Measurements from ENCODE around the gene RUNX1. TPM values are rescaled to one million over a fixed set of nuclear protein-coding genes. Genes with fewer than 3 reads are reported as not detected.

Gene RUNX1
- polyA plus RNA-seq, 1 of the 3 experiments (the other 2 are of a cell fraction), result 17.1 TPM

- H3K36me3 ChIP-seq (replicated peaks in 1 of 2; ENCODE audit: control insufficient read depth in 1 of 2, insufficient read depth in 2 of 2, low read length in 1 of 2), result peaks cover 63 to 64% of the 10 kb centered on the region in 2 experiments
- POLR2A ChIA-PET, result no interaction called here
These were observed 254.4 kb downstream of the RUNX1 start for GRCh38 chr21:34794686-34795085.

GRCh38 chr21:34793471-34793870 lies 255.6 kb downstream of the RUNX1 start:
- H3K9me2 ChIP-seq, result no peaks in the 10 kb centered on the region
- CTCF ChIA-PET, result no interaction called here

More at GRCh38 chr21:34794686-34795085, 254.4 kb downstream of the RUNX1 start:
- TF ChIP-seq FOXM1 (IDR thresholded peaks at IDR 0.05; ENCODE audit: low read depth) (no peak), MEF2A (IDR thresholded peaks at IDR 0.05; ENCODE audit: borderline replicate concordance, low read depth) (no peak), POLR2AphosphoS5 (IDR thresholded peaks at IDR 0.05; ENCODE audit: low read depth, low read length) (no peak), TAF1 (IDR thresholded peaks at IDR 0.05; ENCODE audit: borderline replicate concordance, low read depth, low read length) (no peak), JUND (IDR thresholded peaks at IDR 0.05) (no peak), ZBTB33 (IDR thresholded peaks at IDR 0.05; ENCODE audit: borderline replicate concordance, low read depth) (no peak), EP300 (IDR thresholded peaks at IDR 0.05; ENCODE audit: borderline replicate concordance in 1 of 2, low read depth in 1 of 2, low read length in 1 of 2) (no peak), USF1 (IDR thresholded peaks at IDR 0.05; ENCODE audit: borderline replicate concordance, low read depth) (no peak)
- Histone ChIP-seq H3K27ac (ENCODE audit: low read depth in 2 of 2, low read length in 1 of 2) (no peak overlapping the region), H3K9me3 (no peaks in the 10 kb centered on the region), H3K4me2 (no peak overlapping the region), H3K9ac (no peak overlapping the region), H3F3A (replicated peaks; ENCODE audit: insufficient read depth) (no peaks in the 10 kb centered on the region), H3K79me2 (ENCODE audit: insufficient read depth) (peaks cover 7% of the 10 kb centered on the region; the same call in 1 of the 2 replicates), H3K9me2 (no peaks in the 10 kb centered on the region), H4K20me1 (ENCODE audit: insufficient read depth) (no peaks in the 10 kb centered on the region; the same call in 1 of the 2 replicates), H3K4me3 (ENCODE audit: low read depth in 2 of 2, low read length in 1 of 2) (no peak overlapping the region), H2AFZ (ENCODE audit: low read depth) (no peak overlapping the region), H3K4me1 (ENCODE audit: control insufficient read depth in 1 of 2, insufficient read depth in 2 of 2, low read depth in 1 of 2, low read length in 1 of 2) (peaks cover 0 to 8% of the 10 kb centered on the region in 2 experiments; a peak in 2 of 4 replicates), H3K27me3 (ENCODE audit: insufficient read depth) (no peaks in the 10 kb centered on the region)
- 98% methylated on average over 7 of the region's 7 CpGs for WGBS (ENCODE audit: low lambda C conversion rate)
- CTCF ChIA-PET, result interaction anchor here (1.8 kb wide), 1 partner anchor 17 kb away, joined by 4 read pairs; no protein-coding TSS in a partner anchor
- no peak for DNase-seq

More at GRCh38 chr21:34793471-34793870, 255.6 kb downstream of the RUNX1 start:
- Histone ChIP-seq H3K36me3 (replicated peaks in 1 of 2; ENCODE audit: control insufficient read depth in 1 of 2, insufficient read depth in 2 of 2, low read length in 1 of 2) (peaks cover 51 to 58% of the 10 kb centered on the region in 2 experiments), H3K27me3 (ENCODE audit: insufficient read depth) (no peaks in the 10 kb centered on the region), H3K9ac (no peak overlapping the region), H2AFZ (ENCODE audit: low read depth) (no peak overlapping the region), H3K9me3 (no peaks in the 10 kb centered on the region), H3K4me1 (ENCODE audit: control insufficient read depth in 1 of 2, insufficient read depth in 2 of 2, low read depth in 1 of 2, low read length in 1 of 2) (peaks cover 0 to 8% of the 10 kb centered on the region in 2 experiments; a peak in 2 of 4 replicates), H4K20me1 (ENCODE audit: insufficient read depth) (no peaks in the 10 kb centered on the region), H3K27ac (ENCODE audit: low read depth in 2 of 2, low read length in 1 of 2) (no peak overlapping the region), H3F3A (replicated peaks; ENCODE audit: insufficient read depth) (peaks cover 5% of the 10 kb centered on the region), H3K79me2 (ENCODE audit: insufficient read depth) (no peaks in the 10 kb centered on the region), H3K4me2 (no peak overlapping the region), H3K4me3 (ENCODE audit: low read depth in 2 of 2, low read length in 1 of 2) (no peak overlapping the region)
- TF ChIP-seq TCF12 (IDR thresholded peaks at IDR 0.05), result no peak
- no peak for TF ChIP-seq GABPA (IDR thresholded peaks at IDR 0.05; ENCODE audit: low read depth)
- TF ChIP-seq NFIC (IDR thresholded peaks at IDR 0.05; ENCODE audit: borderline replicate concordance), result no peak
- TF ChIP-seq NRF1 (IDR thresholded peaks at IDR 0.05; ENCODE audit: low read depth, low read length), result no peak
- no peak for TF ChIP-seq TAF1 (IDR thresholded peaks at IDR 0.05; ENCODE audit: borderline replicate concordance, low read depth, low read length)
- no peak for TF ChIP-seq ELF1 (IDR thresholded peaks at IDR 0.05)
- TF ChIP-seq RAD21 (IDR thresholded peaks at IDR 0.05; ENCODE audit: low read length), result no peak
- no peak for TF ChIP-seq YY1 (IDR thresholded peaks at IDR 0.05; ENCODE audit: low read depth)
- WGBS (ENCODE audit: low lambda C conversion rate), result 93% methylated on average over 6 of the region's 6 CpGs
- DNase-seq, result no peak
- POLR2A ChIA-PET, result no interaction called here
